RCC 7860 (cell line): Measurements from ENCODE around the gene RBP7.
A peak's percentile ranks its signal among the peaks of the same experiment; 100 is the strongest.
"Not testable (repeated sequence)": the region's sequence is repeated elsewhere in the genome, so short reads cannot be mapped to it uniquely, and the experiment has no call there.

Experiments
- DNase-seq: peaks from one replicate; pipeline ENCODE4 v3.0.0-alpha.2; 2015; ENCODE audit warnings: low spot score
- FAIRE-seq: peaks from 2 replicates; lab custom pipeline; 2012; peaks lifted over from hg19 to GRCh38; lab: Jason Lieb, UNC

Gene RBP7

GRCh38 chr1:10028956-10029500 is 32.0 kb downstream of the RBP7 start:
- FAIRE-seq, DNase-seq: not testable (repeated sequence)

GRCh38 chr1:10031461-10031860 is 34.4 kb downstream of the RBP7 start:
- DNase-seq (peak; percentile 91), FAIRE-seq (peak; percentile 81)

- DNase-seq (peak; percentile 94), FAIRE-seq (no peak)
Measured at GRCh38 chr1:10032590-10033358, 35.7 kb downstream of the RBP7 start, which contains the start of gene UBE4B. TSS of gene UBE4B (plus strand) at chr1:10032958. CDS start at chr1:10033671, 713 bp downstream.

- DNase-seq: peak; percentile 26
- no peak for FAIRE-seq
Measured at GRCh38 chr1:10033359-10033845, 36.4 kb downstream of the RBP7 start.

GRCh38 chr1:10042746-10043145 is 45.7 kb downstream of the RBP7 start:
- DNase-seq (no peak), FAIRE-seq (no peak)

DNA sequence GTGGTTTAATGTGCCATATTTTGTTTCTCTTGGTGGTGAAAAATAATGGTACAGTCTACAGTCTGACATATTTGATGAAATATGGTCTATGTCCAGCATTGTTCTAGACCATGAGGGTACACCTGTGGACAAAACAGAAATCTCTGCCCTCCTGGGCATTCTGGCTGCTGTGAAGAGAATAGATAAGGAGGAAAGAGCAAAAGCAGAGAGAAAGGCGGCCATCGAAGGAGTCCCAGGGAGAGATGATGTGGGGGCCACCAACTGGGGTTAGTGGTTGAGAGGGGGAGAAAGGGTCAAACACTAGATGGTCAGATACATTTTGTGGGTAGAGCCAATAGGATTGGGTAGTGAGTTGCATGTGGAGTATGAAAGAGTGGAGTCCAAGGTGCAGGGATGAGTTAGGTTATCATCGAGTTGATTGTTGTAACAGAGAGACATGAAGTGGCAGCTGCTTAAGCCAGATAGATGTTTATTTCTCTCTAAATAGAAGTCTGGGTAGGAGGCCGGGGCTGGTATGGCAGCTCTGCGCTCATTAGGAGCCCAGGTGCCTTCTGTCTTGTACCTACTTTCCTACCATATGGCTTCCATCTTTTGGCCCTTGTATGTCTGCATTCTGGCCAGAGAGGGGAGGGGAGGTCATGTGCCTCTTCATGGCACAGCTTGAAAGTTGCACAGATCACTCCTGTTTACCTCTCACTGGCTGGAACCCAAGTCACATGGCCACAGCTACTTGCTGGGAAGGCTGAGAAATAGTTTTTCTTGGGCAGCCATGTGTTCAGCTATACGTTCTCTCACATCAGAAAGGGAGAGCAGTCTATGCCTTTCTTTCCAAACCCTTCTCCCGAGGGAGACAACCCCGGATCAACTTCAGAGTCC is 48.7 kb downstream of the RBP7 start:
- FAIRE-seq: no peak
- no peak for DNase-seq

DNA sequence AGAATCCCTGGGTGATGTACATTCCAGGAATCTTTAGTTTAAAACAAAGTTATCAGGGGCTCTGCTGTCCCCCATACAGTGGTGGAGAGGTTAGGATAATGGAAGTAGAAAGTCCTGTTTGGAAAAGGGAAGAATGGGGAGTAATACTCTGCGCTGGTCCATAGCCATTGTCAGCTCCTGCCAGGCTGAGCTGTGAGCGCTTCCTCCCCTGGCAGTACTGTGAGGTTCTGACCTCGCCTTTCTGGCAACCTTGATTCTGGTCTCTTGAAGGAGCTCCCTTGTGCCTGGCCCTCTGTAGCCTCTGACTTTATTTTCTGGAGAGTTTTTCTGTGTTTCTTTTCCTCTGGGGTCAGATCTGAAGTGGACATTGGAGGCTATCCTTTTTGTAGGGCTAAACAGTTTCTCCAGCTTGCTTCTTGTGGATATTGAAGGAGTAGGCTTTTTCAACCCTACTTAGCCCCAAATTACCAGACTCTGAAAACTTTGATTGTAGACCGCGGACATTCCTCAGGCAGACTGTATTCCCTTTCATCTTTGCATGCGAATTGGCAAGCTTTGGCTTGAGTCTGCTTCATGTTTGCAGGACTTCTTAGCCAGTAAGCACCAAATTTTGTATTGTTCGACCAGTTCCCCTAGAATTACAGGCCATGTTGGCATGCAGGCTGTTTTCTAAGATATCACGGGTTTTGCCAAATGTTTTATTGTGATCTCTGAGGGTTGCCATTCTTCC is 49.5 kb downstream of the RBP7 start:
- DNase-seq (no peak), FAIRE-seq (no peak)

DNA sequence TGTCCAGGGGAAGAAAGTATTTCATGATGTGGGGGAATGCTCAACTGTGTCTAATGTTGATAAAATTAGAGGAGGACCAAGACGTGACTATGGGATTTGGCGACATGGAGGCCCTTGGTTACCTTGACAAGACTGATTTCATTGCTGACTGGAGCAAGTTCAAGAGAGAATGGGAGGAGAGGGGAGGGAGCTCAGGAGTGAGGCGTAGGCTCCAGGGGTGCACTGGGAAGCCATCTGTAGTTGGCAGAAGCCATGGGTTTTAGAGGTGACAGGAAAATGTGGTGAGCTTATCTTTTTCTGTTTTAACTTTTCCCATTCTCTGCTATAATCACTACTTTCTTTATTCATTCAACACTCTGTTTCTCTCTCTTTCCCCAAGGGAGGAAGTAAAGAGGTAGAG is 51.6 kb downstream of the RBP7 start:
- DNase-seq (no peak), FAIRE-seq (no peak)

DNA sequence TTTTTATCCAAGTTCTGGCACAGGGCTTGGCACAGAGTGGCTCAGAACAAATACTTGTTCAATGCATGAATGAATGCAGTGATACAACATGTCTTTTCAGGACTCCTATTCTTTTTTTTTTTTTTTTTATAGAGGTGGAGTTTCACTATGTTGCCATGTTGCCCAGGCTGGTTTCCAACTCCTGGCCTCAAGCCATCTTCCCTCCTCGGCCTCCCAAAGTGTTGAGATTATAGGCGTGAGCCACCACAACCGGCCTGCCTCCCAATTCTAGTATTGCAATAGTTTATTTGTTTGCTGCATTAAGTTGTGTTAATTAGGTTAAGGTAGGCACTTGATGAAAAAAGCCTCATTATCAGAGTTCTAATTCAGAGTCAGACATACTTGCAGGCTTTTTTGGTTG is 53.6 kb downstream of the RBP7 start:
- DNase-seq (no peak), FAIRE-seq (no peak)

GRCh38 chr1:10051656-10052055 is 54.6 kb downstream of the RBP7 start:
- FAIRE-seq (no peak), DNase-seq (no peak)

DNA sequence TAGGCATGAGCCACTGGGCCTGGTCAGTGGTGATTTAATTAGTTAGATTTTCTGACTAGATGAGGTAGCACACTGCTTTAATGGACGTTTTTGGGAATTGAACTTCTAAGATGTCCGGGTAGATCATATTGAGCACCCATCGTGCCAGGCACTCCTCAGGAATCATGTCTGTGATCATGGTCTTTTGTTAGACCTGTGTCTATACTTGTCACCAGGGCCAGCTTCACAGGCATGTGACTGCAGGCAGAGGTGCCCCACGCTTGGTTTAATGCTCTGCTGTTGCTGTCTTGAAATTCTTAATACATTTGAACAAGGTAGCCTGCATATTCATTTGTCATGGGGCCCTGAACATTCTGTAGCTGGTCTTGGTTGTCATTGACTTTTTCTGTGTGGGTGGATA is 55.3 kb downstream of the RBP7 start:
- FAIRE-seq: no peak
- no peak for DNase-seq

DNA sequence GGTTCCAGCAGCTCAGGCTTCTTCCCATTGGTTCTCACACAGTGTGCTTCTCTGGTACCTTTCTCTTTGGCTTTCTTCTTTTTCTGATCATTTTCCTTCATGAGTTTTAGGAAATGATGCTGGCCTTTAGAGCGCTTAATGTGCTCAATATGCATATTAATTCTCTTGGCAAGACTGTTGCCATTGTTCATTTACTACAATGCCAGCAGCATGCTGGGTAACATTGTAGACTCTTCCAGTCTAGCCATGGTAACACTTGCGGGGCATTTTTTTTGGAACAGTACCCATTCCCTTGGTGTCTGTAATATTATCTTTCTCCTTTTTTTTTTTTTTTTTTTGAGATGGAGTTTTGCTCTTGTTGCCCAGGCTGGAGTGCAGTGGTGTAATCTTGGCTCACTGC is 57.4 kb downstream of the RBP7 start:
- DNase-seq: no peak
- FAIRE-seq: no peak

- DNase-seq: no peak
- no peak for FAIRE-seq
Measured at GRCh38 chr1:10056599-10056987, 59.6 kb downstream of the RBP7 start.

DNA sequence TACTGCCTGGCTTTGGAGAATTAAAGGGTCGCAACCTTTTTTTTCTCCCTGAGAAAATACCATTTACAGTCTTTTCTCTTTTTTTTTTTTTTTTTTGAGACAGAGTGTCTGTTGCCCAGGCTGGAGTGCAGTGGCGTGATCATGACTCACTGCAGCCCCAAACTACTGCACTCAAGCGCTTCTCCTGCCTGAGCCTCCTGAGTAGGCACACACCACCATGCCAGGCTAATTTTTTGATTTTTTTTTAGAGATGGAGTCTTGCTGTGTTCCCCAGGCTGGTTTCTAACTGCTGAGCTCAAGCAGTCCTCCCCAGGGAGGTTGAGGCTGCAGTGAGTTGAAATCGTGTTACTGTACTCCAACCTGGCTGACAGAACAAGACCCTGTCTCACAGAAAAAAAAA is 60.3 kb downstream of the RBP7 start:
- peak; percentile 17 for DNase-seq
- FAIRE-seq: peak; percentile 77

DNA sequence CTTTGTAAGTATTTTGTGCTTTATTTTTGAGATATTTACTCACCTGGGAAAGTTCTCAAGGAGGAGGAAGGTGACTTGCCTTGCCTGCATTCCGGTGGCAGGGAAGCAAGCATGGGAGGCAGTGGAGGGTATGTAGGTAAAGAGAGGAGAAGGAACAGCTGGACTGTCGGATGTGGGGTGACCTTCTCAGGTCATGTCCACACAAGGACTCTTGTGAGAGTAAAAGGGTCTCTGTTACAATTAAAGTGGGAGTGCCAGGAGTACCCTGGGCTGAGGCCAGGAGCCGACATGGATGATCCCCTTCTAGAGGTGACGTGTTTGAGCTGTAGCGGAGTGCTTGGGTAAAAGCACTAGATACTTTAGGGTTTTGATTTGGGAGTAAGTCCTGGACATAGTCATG is 60.8 kb downstream of the RBP7 start:
- no peak for FAIRE-seq
- DNase-seq: no peak

DNA sequence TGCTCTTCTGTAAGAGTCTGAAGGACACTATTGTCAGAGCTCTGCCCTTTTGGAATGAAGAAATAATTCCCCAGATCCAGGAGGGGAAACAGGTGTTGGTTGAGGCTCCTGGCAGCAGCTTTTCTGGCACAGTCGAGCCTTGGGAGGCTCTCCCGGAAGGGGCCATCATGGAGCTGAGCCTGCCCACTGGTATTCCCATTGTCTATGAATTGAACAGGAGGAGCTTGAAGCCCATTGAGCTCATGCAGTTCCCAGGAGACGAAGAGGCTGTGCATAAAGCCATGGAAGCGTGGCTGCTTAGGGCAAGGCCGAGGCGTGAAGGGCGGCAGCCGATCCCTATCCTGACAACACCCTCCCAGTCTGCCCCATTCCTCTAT is 62.3 kb downstream of the RBP7 start:
- FAIRE-seq: no peak
- DNase-seq: no peak

- FAIRE-seq: no peak
- no peak for DNase-seq
Measured at GRCh38 chr1:10060311-10061100, 63.5 kb downstream of the RBP7 start.

DNA sequence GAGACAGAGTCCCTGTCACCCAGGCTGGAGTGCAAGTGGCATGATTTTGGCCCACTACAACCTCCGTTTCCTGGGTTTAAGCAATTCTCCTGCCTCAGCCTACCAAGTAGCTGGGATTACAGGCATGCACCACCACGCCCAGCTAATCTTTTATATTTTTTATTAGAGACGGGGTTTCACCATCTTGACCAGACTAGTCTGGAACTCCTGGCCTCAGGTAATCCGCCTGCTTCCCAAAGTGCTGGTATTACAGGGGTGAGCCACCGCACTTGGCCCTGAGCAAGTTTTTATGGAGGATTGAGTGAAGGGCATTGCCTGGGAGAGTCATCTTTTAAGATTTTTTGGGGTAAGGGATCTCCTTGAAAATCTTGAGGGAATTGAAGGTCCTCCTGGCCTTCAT is 64.2 kb downstream of the RBP7 start:
- FAIRE-seq (no peak), DNase-seq (no peak)

- DNase-seq (no peak), FAIRE-seq (no peak)
Measured at GRCh38 chr1:10063878-10064277, 66.8 kb downstream of the RBP7 start.
